Endothelial cell of coronary artery (primary cell): Measurements from ENCODE around the gene ATP6V0A1. TPM values are rescaled to one million over a fixed set of nuclear protein-coding genes. Genes with fewer than 3 reads are reported as not detected.

Source experiments
- total RNA-seq: library from RNA; depleted of rRNA; stranded (reverse); fragments of >200 nt; gene quantifications from 2 replicates; pipeline ENCODE4 v1.2.3, GENCODE V29; 2014

ATP6V0A1 gene
- 25.6 and 39.2 TPM in 2 replicates for total RNA-seq

DNA sequence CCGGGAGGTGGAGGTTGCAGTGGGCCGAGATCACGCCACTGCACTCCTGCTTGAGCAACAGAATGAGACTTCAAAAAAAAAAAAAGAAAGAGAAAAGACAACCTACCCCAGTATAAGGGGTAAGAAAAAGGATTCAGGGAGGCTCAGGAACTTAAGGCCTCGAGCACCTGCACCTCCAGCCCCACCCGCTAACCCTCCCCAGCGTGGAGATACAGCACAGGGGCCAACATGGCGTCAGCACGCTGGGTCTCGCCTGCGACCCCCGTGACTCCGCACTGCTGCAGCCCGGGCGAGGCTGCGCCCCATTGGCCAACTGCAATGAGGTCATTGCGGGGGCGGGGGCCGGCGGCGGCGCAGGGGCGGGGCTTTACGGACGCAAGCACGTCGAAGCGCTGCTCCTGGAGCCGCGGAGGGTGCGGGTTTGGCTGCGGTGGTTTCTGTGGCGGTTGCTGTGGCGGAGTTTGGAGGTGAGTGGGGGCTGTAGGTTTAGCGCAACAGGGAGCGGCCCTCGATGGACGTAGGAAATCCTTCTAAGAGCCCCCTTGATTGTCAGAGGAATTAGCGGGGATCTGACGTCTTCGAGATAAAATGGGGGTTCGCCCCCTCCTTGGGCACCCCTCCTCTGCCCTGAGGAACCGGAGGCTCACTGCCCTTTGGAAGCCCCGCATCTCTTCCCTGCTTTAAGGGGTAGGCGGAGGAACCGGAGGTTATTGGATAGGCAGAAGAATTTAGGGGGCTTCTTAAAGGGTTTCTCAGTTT lies at the start of gene ATP6V0A1:
Gene ATP6V0A1 (plus strand): TSS at position 382 of the 759 bp plus-strand sequence. CDS start 2,017 bp downstream, outside the sequence.

DNA sequence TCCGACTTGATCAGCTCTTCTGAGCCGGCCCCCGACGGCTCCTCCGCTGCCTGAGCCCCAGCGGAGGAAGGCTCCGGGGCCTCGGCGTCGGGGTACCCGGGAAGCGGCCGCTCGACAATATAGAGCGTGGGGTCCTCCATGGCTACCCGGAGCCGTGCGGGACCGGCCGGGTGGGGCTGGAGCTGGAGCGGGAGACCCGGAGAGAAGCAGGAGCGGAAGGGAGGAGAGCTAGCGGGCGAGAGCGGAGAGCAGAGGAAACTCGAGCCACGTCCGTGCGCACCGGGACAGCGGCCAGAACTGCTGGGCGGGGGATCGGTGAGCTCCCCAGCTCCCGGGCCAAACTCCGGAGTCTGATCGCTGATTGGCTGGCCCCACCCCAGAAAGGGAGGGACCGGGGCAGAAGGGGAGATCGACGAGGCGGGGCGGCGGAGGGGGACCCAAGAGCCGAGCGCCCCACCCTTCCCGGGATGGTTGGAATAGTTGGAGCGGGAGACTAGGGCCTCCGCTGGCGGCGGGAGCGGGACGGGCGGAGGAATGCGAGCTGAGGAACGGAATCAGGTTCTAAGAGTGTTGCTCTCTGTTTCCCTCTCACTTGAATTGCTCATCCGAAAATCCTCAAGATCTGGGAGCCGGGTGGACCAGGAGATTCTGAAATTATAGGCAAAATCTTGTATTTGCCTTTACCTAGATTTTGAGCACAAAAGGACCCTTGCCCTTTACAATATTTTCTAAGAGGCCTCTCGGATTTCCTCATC lies 35.5 kb upstream of the ATP6V0A1 start, which contains the start of gene CAVIN1:
Gene CAVIN1 (minus strand): TSS at position 299 of the 755 bp plus-strand sequence. CDS start 159 bp downstream, at position 140.

DNA sequence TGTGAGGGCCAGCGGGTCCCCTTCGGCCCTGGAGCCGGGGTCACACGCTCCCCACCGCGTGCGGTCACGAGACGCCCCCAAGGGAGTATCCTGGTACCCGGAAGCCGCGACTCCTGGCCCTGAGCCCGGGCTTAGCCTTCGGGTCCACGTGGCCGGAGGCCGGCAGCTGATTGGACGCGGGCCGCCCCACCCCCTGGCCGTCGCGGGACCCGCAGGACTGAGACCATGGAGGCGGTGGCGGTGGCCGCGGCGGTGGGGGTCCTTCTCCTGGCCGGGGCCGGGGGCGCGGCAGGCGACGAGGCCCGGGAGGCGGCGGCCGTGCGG lies 77.3 kb downstream of the ATP6V0A1 start, which contains the start of gene NAGLU:
Gene NAGLU (plus strand): TSS at position 194 of the 324 bp plus-strand sequence. CDS start 32 bp downstream, at position 226.

DNA sequence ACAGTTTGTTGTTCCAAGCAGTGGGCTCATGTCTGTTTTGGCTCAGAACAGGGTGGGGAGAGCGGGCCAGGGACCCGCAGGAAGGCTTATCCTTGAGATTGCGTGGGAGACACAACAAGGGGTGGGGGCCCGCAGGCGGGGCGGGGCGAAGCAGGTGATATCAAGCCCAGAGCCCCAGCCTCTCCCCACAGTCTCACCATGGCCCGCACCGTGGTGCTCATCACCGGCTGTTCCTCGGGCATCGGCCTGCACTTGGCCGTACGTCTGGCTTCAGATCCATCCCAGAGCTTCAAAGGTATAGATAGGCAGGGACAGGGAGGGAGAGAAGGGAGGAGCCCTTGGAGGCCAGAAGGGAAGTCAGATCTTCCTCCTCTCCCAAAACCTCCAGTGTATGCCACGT lies 94.1 kb downstream of the ATP6V0A1 start, which contains the start of gene HSD17B1:
Gene HSD17B1 (plus strand): TSS at position 188 of the 400 bp plus-strand sequence. CDS start 11 bp downstream, at position 199.

DNA sequence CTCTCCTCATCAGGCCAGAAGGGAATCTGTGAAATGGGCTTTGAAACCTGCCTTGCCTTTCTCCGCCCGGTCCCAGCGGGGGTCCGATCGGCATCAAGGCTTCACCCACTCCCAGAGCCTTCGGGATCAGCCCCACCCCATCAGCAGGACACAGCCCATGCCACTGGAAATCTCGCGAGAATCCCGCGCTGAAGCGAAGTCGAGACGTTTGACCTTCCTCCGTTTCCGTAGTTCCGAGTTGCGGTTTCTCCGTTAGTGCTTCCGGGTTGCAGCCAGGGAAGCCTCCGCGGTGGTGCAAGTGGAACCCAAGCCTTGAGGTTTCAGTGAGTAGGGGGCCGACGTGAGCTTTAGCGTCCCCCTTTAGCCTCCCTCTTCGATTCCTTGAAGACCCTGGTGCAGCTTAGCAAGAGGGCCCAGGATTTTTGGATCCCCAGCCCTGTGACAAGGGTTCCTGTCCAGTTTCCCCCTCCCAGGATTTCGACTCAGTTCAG lies 103.3 kb downstream of the ATP6V0A1 start, which contains the start of gene COASY:
Gene COASY (plus strand): TSS at position 252 of the 491 bp plus-strand sequence. CDS start 475 bp downstream, outside the sequence.

DNA sequence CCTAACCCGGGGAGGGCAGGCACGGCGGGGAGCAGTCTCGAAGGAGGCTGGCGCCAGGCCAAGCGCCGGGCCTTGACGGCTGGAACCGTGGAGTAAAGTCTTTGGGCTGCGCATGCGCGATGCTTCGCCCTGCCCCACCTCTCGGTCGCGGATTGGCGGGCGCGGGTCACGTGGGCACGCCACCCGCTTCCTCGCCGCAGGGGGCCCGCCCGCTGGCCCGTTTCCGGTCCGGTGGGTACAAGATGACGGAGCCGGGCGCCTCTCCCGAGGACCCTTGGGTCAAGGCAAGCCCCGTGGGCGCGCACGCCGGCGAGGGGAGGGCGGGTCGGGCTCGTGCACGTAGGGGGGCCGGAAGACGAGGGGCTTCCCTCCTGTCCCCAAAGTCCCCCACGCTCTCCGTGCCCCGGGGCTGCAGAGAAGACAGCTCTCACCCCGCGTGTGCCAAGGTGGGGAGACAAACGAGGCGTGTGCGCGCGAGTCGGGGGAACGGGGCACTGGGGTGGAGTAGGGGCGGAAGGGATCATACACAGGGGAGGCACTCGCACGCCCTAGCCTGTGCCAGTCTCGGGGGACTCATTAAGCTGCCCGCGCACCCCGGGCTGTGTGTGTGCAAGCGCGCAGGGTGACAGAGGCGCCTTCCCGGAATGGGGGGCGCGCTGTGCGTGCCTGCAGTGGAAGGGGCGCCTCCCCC lies 108.3 kb downstream of the ATP6V0A1 start, which contains the start of gene MLX:
Gene MLX (plus strand): TSS at position 218 of the 691 bp plus-strand sequence. CDS start 25 bp downstream, at position 243.

Other genes starting within 250 kb of the ATP6V0A1 start
- gene STAT5B, start 182.5 kb upstream of the ATP6V0A1 start, total RNA-seq = 30.3 and 43.4 TPM in 2 replicates
- gene STAT5A, start 170.4 kb upstream of the ATP6V0A1 start, total RNA-seq = 14.8 and 25.9 TPM in 2 replicates
- gene STAT3, start 70.4 kb upstream of the ATP6V0A1 start, total RNA-seq = 76.6 and 104 TPM in 2 replicates
- gene CAVIN1, start 35.6 kb upstream of the ATP6V0A1 start, total RNA-seq = 733 and 826 TPM in 2 replicates
- 15.8 and 16.4 TPM in 2 replicates for gene NAGLU, start 77.4 kb downstream of the ATP6V0A1 start, total RNA-seq
- 0.63 and 2.8 TPM in 2 replicates for gene HSD17B1, start 94.0 kb downstream of the ATP6V0A1 start, total RNA-seq
- gene COASY, start 103.3 kb downstream of the ATP6V0A1 start, total RNA-seq = 12.2 and 16.9 TPM in 2 replicates
- gene MLX, start 108.2 kb downstream of the ATP6V0A1 start, total RNA-seq = 24.9 and 33.0 TPM in 2 replicates
- gene PSMC3IP, start 118.9 kb downstream of the ATP6V0A1 start, total RNA-seq = 3.9 and 7.3 TPM in 2 replicates
- 39.9 and 45.7 TPM in 2 replicates for gene RETREG3, start 150.5 kb downstream of the ATP6V0A1 start, total RNA-seq
- 29.6 and 30.2 TPM in 2 replicates for gene TUBG1, start 150.8 kb downstream of the ATP6V0A1 start, total RNA-seq
- 3.0 and 4.7 TPM in 2 replicates for gene TUBG2, start 200.4 kb downstream of the ATP6V0A1 start, total RNA-seq
- gene PLEKHH3, start 218.1 kb downstream of the ATP6V0A1 start, total RNA-seq = 4.6 and 6.5 TPM in 2 replicates
- 0.63 and 0.85 TPM in 2 replicates for gene CCR10, start 223.0 kb downstream of the ATP6V0A1 start, total RNA-seq
- gene CNTNAP1, start 223.7 kb downstream of the ATP6V0A1 start, total RNA-seq = 17.1 and 23.8 TPM in 2 replicates